ENCODE results near the gene ADK.
A peak's percentile ranks its signal among the peaks of the same experiment; 100 is the strongest.

Gene ADK

DNA sequence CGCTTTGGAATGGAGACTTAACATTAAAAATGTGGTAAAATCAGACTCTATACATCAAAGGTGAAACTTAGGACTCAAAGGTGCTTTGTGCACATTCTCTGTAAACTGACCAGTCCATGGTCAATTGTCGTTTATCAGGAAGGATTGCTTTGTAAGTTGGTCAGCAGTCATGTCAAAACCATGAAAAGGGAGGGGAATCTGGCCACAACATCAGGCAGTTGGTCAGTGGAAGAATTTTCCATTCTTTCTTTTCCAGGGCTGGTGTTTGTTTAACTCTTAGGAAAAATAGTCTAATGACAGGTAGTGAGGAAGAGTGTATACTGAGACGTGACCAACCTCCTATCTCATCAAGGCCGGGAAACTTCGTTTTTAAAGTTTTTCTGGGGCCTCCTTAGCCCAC lies 226.5 kb downstream of the ADK start:
- DNase-seq, result no peak

DNA sequence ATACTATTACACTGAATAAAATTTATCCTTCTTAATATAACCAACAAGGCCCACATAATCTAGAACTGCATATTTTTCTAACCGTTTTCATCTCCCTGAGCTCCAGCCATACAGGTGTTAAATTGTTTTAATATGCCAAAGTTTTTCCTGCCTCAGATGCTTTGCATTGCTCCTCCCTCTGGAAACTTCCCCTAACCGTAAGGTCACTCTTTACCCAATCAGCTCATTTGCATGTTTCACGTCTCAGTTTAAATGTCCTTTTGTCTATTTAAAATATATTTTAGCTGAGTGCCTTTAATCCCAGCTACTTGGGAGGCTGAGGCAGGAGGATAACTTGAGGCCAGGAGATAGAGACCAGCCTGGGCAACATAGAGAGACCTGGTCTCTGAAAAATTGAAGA lies 228.5 kb downstream of the ADK start:
- DNase-seq, result no peak

DNA sequence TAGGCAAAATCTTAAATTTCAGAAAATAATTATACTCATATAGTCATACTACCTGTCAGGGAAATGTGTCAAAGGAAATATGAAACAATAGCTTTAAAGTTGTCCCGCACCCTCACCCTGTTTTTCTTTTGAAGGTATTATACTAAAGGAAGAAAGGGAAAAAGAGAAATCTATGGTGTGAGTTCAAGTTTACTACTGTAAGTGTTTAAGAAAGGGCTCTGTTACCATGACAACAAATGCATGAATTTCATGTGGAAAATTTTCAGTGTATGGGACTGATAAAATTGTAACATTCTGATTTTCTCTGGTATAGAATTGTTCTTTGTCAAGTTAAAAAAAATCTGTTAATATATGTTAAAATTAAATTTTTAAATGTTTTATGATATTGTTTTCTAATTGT lies 229.8 kb downstream of the ADK start:
- no peak for DNase-seq

DNA sequence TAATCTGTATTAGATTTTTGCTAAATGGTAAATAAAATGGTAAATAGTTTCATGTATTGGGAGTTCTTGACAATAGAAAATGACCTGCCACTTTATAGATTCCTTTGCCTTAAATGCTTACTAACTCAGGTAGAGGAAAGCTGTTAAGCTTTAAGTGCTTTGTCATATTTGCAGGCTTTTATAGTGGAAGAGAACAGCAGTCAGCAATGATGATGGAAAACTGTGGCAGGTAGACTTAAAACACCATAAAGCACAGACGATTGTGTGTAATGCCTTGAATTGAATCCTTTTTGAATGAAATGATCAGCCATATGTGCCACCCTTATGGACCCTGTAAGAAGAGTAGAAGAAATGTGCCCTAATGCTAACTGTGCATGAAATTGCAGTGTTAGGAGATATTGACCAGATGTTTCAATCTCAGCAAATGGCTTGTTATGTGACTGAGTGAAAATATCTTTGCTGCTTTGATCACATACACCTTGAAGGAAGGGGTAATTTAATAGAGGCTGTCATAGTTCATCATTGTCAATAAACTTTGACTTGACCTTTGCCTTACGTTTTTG lies 230.4 kb downstream of the ADK start:
- no peak for DNase-seq

DNA sequence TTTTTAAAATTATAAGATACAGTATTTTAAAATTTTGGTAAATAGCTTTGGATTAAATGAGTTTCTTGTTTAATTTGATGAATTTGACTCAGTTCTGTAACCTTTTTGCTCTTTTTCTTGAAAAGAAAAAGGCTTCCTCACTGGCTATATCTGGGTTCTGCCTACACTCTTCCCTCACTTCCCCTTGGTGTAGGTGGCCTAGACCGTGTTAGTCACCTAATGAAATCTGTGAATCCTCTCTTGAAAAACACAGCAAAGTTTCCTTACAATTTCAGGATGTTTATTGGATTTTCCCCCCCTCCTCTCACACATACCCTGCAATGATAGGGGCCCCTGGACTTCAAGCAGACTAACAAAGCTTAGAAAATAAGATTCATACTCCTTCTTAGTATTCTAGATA lies 231.6 kb downstream of the ADK start:
- DNase-seq, result no peak

DNA sequence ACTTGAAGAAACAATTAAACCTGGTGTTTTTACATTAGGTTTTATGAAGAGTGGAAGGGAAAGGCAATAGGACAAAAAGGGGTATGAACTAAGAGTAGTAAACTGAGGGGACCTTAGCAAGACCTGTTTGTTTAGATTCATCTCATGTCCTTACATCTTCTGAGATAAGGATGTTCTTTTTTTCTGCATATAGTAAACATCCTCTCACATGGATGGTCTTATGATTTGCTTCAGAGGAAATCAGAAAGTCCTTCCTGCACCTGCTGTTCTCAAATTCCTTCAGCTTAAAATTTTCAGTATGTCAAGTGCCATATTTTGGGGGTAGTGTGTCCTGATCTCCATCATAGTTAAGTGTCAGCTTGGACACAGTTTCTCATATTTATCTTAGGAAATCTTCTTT lies 232.6 kb downstream of the ADK start:
- no peak for DNase-seq

DNA sequence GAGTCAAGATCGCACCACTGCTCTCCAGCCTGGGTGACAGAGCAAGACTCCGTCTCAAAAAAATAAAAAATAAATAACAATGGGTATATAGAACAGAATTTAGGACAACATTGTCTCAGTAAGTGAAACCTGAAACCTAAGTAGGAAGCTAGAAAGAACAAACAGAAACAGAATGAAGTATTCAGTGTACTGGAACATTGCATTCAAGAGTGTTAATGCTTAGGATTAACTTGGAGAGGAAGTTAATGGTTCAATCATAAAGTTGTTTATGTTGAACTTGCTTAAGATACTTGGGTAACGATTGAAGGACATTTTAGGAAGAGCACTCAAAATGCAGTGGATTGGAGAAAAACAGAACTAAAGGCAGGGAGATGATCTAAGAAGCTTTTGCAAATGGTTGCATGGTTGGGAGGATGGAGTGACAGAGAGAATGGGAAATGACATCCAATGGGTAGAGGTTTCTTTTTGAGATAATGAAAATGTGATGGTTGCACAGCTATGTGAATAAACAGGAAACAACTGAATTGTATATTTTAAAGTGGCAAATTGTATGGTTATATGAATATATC lies 233.7 kb downstream of the ADK start:
- DNase-seq, result no peak

DNA sequence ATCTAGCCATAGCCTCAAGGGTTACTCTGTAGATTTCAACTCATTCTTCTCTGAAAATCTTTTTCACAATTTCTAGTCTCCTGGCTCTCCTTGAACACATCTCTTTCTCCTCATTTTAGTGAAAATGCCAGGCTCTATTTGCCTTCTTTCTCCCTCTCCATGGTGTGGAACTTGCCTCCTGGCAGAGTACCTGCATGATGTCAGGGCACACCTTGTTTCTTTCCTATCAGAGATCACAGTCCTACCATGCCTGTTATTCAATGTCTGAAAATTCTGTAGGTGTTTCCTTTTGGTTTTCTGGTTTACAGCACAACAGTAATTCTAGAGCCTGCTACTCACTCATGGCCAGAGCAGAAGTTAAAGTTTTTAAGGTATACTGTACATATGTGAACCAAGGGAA lies 237.8 kb downstream of the ADK start:
- no peak for DNase-seq

DNA sequence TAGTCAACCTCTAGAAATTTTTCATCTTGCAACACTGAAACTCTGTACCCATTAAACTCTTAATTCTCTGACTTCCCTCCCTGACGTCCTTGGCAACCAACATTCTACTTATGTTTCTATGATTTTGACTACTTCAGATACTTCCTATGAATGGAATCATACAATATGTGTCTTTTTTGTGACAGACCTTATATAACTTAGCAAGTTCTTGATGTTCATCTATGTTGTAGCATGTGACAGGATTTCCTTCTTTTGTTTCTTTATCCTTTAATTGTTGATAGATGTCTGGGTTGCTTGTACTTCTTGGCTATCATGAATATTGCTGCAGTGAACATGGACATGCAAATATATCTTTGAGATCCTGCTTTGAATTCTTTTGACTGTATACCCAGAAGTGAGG lies 240.8 kb downstream of the ADK start:
- DNase-seq, result no peak

DNA sequence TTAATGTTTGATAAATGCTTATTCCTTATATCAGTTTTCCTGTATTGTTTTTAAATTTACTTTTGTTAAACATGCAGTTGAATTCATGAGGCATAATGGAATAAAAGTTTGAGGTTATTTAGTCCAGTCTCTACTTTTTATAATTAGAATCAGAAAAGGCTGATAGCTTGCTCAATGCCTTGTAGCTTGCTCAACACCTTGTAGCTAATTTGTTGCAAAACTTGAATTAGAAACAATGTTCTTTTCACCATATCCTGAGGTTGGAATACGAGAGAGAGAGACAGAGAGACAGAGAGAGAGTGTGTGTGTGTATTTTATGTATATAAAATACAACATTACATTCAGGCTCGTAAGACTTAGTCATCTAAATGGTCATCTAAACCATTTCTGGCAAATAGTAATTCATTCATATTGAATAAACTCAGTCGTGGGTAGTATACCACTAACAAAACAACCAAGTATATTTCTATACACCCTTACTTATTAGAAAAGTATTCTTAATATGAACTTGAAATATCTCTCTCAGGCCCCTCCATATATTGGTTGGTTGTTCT lies 243.5 kb downstream of the ADK start:
- no peak for DNase-seq

DNA sequence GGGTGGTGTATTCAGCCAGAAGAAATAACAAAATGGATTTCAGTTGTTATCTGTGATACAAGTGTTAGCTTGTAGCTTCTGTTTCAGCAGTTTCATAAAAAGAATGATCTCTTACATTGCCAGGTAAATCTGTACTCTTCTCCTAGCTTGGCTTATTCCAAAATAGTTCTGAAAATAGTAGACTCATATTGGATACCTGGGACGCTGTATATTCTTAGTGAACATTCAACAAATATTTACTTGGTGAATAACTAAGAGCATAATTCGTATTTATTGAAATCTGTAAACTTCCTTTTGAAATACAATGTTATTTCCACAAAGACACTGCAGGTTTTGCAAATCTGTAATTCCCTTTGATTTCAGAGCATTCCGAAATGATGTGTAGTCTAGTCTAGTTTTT lies 249.2 kb downstream of the ADK start:
- DNase-seq, result no peak

DNA sequence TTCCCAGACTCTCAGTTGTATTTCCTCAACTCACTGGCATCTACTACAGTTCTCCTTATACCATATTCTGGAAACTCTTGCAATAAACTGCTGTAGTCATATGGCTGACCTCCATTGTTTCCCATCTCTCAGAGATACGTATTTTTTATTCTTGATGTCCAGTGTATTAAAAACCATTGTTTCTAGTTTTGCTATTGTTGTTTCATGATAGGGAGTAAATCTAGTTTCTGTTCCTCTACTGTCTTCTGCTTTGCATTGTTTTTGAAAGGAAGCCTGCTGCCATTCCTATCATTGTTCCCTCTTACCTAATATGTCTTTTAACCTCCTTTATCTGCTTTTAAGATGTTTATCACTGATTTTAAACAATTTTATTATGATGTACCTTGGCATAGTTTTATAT lies 255.0 kb downstream of the ADK start:
- DNase-seq, result no peak

DNA sequence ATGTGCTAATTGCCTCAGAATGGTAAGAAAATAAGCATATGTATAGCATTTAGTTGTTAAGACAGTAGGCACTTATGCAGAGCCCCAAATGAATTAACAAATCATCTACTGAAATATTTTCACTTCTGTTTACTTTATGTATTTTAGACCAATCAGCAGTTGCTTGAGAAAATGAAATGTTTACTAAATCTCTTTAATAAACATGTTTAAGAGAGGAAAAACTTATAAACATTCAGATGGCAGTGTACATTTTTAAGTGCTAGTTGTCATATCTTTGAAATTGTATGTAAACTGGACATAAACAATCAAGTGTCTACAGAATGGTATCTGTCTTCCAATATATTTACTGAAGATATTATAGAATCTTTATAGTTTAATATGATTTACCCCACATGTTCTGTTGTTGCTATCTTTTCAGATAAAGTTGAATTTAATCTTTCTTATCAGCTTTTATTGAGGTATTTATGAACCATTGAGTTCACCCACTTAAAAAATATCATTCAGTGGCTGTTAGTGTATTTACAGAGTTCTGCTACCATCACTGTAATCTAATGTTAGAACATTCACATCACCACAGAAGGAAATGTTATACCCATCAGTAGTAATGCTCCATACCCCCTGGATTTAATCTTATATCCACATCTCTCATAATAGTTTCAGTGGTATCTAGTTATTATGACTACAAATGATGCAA lies 264.3 kb downstream of the ADK start:
- no peak for DNase-seq

DNA sequence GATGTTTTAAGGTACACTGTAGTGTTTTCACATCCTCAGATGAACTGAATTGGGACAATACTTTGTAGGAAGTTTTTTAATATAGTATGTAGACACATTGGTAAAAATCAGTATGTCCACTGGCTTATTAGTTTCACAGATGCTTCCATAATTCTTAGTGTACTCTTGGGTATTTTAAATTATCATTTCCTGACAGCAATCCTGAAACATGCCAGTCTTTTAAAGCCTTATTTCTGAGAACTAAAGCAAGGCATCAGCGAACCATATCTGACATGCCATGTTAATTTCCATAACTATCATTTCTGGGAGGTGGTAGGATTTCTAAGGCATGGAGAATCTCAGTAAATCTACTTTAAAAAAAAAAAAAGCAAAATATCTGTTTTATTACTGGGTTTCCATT lies 266.4 kb downstream of the ADK start:
- DNase-seq, result no peak

DNA sequence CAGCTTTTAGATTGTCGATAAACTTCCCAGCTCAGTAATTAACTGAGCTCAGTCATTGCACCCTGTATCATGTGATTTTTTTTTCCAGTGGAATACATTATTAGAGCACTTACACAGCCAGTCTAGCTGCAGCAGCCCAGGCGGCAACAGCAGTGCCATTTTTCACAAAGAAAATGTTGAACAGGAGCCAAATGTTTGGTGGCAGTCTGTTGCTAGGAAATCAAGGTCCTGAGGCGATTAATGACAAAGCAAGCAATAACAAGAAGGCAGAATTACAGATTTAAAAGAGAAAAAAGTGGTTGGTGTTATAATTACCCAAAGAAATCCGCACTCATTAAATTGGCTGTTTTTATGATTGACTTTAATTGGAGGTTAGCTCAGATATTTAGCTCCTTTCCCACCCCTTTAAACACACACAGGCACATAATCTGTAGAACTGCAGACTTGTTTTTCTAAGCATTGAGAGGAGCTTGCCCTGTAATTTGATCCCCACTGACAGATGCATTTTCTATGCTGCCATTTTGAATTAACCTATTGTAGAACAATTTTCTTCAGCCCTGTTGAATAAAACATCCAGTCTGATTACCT lies 267.4 kb downstream of the ADK start:
- no peak for DNase-seq

DNA sequence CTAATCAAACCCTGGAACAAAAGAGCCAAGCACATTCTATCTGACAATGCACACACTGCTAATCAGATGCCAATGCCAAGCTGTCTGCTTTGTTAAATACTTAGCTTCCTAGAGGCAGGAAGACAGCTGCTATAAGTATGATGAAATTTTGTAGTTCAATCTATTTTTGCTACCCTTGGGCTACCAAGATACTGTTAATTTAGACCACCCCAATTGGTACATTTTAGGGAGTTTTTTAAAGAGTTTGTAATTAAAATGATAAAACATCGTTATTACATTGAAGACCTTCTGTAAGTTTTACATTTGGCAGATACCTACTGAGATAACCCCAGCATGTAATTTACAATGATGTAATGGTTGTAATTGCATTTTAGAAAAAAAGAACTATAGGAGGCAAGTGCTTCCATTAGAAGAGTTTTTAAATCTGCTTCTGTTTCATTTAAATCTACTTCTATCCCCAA lies 268.5 kb downstream of the ADK start:
- DNase-seq, result no peak

DNA sequence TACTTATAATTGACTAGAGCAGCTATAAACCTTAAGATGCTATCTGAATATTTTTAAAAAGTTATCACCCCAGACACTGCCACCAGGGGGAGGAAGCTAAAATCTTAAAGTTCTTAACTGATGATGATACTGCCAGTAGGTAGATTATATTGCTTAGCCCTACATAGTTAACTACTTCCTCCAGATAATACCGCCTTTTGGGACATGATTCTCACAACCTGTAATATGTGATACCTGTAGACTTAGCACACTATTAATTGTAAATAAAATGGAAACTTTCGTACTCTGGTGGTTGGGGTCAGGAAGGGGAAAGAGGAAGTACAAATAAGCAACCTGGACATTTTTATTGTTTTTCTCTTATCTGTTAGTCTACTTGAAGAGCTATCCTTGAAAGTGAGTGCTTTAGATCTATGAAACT lies 268.9 kb downstream of the ADK start:
- peak; percentile 44 for DNase-seq

DNA sequence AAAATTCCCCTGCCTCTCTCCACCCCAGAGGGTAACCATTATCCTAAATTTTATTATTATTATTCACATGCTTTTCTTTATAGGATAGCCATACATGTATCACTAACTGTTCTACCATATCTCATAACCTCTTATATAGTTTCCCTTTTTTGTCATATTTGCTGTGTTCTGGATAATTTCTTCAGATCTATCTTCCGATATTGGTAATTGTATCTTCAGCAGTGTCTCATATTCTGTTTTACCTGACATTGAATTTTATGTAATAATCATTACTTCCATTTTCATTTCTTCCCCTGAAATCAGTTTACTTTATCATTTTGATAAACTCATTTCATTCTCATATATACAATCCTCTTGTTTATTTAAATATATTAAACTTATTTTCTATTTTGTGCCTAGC lies 273.5 kb downstream of the ADK start:
- DNase-seq, result no peak

DNA sequence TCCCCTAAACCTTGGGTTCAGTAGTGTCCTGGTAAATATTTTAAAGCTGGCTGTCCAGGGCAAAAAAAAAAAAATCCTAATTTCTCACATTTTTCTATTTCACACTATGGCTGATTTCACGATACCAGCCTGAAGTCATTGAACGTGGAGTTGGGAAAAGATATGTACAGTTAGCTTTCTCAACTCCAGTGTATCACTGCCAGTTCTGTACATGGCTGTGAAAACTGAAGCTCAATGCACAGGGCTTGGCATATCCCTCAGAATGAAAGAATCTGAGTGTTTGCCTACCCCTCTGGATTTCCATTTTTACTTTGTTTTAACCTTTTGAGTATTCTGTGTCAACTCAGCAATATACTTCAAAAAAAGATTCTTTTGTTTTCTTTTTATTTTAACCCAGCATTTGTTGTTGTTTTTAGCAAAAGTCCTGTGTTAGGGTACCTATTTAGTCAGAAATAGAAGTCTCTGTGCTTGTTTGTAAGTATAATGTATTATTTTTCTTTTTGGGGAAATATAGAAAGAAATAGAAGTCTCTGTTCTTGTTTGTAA lies 274.5 kb downstream of the ADK start:
- no peak for DNase-seq

DNA sequence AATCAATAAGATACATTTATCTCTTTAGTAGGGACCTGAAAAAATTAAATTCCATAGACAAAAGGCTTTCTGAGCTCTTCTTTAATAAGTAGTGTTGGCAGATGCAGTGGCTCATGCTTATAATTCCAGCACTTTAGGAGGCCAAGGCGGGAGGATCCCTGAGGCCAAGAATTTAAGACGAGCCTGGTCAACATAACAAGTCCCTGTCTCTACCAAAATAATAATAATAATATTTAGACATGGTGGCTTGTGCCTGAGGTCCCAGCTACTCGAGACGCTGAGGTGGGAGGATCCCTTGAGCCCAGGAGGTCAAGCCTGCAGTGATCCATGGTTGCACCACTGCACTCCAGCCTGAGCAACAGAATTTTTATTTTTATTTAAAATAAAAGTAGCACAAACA lies 280.8 kb downstream of the ADK start:
- DNase-seq, result no peak

DNA sequence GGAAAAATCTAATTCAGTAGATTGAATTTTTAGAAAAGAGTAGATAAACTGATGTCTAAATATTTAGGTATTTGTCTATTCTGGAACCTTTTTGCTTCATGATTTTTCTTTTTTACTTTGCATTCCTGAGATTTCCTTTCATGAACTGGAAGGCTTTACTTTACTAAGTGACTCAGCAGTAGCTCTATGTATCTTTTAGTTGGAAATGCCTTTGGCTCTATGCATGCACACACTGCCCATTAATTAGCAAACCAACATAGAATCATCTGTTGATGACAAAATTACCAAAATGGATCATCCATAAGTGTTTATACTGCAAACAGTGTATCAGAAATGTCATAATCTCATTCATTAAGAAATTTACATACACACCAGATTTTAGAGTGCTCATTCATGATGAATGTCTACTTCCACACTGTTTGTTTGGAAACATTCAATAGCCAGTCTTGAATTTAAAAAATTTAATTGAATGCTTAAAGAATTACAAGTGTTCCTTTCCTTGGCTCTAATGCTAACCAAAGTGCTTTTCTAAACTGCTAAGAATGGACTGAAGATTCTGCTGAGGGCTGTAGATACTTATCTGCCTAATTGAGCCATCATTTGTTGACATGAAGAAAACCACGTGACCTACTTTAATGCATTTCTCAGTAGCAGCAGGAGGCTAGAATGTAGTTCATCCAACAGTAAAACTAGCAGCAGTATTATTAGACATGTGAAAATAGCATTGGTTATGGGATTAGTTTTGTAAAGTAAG lies 282.0 kb downstream of the ADK start:
- no peak for DNase-seq

DNA sequence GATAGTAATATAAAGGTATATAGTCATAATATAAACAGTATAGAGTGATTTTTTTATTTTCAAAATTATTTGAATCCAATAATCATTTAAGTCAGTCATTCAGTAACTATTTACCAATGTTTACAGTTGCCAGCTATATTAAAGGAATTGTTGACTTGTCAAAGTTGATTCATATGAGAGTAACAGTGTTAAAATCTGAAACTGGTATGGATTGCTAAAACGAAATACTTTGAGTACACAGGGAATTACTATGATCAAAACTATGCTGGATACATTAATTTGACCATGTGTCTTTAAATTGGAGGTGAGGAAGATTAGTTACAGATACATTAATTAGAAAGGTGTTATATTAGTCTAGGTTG lies 282.6 kb downstream of the ADK start:
- DNase-seq, result no peak

DNA sequence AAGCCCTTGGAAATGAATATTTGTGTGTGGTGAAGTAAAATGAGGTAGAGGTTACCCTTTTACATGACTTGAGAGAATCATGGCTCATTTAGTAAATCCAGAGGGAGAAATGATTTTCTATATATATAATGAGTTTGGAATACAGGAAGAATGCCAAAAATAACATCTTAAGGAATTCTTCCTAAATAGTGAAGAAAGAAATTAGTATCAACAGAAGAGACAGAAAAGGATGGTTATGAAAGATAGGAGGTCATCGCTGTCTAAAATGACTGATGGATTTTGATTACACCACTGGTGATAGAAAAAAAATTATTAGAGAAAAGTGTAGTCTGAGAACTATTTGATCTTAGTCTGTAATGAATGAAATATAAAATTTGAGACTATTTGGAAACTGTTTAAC lies 283.0 kb downstream of the ADK start:
- no peak for DNase-seq
